Superior temporal gyrus (tissue), 1 donor: ENCODE results near the gene ANGEL2.
"Not testable (repeated sequence)": the region's sequence is repeated elsewhere in the genome, so short reads cannot be mapped to it uniquely, and the experiment has no call there.

Experiments
- DNase-seq: peaks from one replicate; pipeline ENCODE4 v3.0.0-alpha.2; 2016; ENCODE audit errors: extremely low spot score

The ANGEL2 gene

GRCh38 chr1:213019450-213019849 is 3.8 kb upstream of the ANGEL2 start:
- DNase-seq, result no peak

GRCh38 chr1:213017447-213018273 is 2.0 kb upstream of the ANGEL2 start:
- no peak for DNase-seq

GRCh38 chr1:213014642-213015041 is 1.0 kb downstream of the ANGEL2 start:
- DNase-seq, result peak; percentile 27

- DNase-seq, result no peak
Measured at GRCh38 chr1:213008564-213008963, 7.1 kb downstream of the ANGEL2 start.

GRCh38 chr1:213003256-213003655 is 12.4 kb downstream of the ANGEL2 start:
- DNase-seq, result no peak

GRCh38 chr1:212994926-212995325 is 20.7 kb downstream of the ANGEL2 start:
- no peak for DNase-seq

- DNase-seq, result not testable (repeated sequence)
Measured at GRCh38 chr1:212993960-212994359, 21.7 kb downstream of the ANGEL2 start.

- DNase-seq, result peak; percentile 6
Measured at GRCh38 chr1:212990276-212990675, 25.4 kb downstream of the ANGEL2 start.

GRCh38 chr1:212987702-212988322 is 27.9 kb downstream of the ANGEL2 start:
- DNase-seq, result no peak

GRCh38 chr1:212986551-212986950 is 29.1 kb downstream of the ANGEL2 start:
- no peak for DNase-seq

GRCh38 chr1:212984522-212985291 is 31.0 kb downstream of the ANGEL2 start:
- DNase-seq, result no peak

- DNase-seq, result no peak
Measured at GRCh38 chr1:212983482-212983881, 32.2 kb downstream of the ANGEL2 start.

- no peak for DNase-seq
Measured at GRCh38 chr1:212982430-212983152, 33.1 kb downstream of the ANGEL2 start.

- no peak for DNase-seq
Measured at GRCh38 chr1:212981571-212982328, 33.9 kb downstream of the ANGEL2 start.

GRCh38 chr1:212981025-212981495 is 34.6 kb downstream of the ANGEL2 start:
- no peak for DNase-seq

- no peak for DNase-seq
Measured at GRCh38 chr1:212980123-212980785, 35.4 kb downstream of the ANGEL2 start.

- DNase-seq, result no peak
Measured at GRCh38 chr1:212979340-212980122, 36.1 kb downstream of the ANGEL2 start.

- no peak for DNase-seq
Measured at GRCh38 chr1:212977781-212978645, 37.7 kb downstream of the ANGEL2 start.

- no peak for DNase-seq
Measured at GRCh38 chr1:212976586-212976985, 39.1 kb downstream of the ANGEL2 start.
